Measurements from ENCODE around the gene MAGEE1.

Gene MAGEE1, protein sequence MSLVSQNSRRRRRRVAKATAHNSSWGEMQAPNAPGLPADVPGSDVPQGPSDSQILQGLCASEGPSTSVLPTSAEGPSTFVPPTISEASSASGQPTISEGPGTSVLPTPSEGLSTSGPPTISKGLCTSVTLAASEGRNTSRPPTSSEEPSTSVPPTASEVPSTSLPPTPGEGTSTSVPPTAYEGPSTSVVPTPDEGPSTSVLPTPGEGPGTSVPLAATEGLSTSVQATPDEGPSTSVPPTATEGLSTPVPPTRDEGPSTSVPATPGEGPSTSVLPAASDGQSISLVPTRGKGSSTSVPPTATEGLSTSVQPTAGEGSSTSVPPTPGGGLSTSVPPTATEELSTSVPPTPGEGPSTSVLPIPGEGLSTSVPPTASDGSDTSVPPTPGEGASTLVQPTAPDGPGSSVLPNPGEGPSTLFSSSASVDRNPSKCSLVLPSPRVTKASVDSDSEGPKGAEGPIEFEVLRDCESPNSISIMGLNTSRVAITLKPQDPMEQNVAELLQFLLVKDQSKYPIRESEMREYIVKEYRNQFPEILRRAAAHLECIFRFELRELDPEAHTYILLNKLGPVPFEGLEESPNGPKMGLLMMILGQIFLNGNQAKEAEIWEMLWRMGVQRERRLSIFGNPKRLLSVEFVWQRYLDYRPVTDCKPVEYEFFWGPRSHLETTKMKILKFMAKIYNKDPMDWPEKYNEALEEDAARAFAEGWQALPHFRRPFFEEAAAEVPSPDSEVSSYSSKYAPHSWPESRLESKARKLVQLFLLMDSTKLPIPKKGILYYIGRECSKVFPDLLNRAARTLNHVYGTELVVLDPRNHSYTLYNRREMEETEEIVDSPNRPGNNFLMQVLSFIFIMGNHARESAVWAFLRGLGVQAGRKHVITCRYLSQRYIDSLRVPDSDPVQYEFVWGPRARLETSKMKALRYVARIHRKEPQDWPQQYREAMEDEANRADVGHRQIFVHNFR

DNA sequence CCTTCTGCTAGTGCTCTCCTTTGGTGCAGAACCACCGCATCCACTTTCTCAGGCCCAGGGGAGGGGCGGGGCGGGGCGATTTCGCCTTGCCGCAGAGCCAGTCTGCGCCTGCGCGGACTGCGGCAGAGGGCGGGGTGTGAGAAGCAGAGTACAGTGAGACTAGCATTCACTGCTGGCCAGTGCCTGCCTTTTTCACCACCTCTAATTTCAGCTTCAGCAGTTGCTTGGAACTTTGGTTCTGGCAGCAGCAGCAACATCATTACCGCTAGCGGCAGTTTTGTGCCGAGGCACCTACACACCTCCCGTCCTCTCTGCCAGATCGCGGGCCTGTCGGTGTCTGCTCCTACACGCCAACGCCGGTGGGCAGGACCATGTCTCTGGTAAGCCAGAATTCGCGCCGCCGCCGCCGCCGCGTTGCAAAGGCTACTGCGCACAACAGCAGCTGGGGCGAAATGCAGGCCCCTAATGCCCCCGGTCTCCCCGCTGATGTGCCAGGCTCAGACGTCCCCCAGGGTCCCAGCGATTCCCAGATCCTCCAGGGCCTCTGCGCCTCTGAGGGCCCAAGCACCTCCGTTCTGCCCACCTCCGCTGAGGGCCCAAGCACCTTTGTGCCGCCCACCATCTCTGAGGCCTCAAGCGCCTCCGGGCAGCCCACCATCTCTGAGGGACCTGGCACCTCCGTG is at the start of gene MAGEE1:
TSS of gene MAGEE1 (plus strand) at position 151 of the 683 bp plus-strand sequence. CDS start at position 372, 221 bp downstream.
- H3K36me3 ChIP-seq (ENCODE audit: control insufficient read depth, insufficient read depth, low read length): no peaks in the 10 kb centered on the region
- peaks cover 25% of the 10 kb centered on the region for H3K9me3 ChIP-seq (ENCODE audit: control insufficient read depth, insufficient read depth, low read length)
- peak within 1 kb of the TSS; percentile 20 for H3K27ac ChIP-seq (ENCODE audit: low read depth, low read length)
- H3K9ac ChIP-seq (ENCODE audit: low read depth, low read length): no peak within 1 kb of the TSS
- H3K4me1 ChIP-seq (ENCODE audit: control insufficient read depth, insufficient read depth, low read length): no peaks in the 10 kb centered on the region; the same call in 1 of the 2 replicates
- H3K4me3 ChIP-seq (ENCODE audit: low read depth, low read length): peak within 1 kb of the TSS; percentile 80
- H3K27me3 ChIP-seq (ENCODE audit: control insufficient read depth, insufficient read depth, low read length): no peaks in the 10 kb centered on the region

DNA sequence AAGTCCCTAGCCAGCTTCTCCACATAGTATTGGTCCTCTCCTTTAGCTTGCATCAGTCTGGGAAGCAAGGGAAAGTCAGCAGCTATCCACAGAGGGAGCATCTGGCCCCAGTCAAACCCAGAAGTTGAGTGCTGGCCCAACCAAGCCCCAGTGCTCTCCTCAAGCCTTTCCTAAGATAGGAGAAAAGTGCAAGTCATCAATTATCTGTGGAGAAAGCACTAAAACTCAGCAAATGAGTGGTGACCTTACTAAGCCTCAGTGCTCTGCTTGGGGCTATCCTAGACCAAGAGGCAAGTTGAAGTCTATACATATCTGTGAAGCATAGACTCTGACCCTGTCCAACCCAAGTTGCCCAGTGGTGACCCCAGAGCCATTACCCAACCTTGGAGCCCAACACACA is 28.5 kb upstream of the MAGEE1 start:
- Histone ChIP-seq H3K36me3 (ENCODE audit: control insufficient read depth, insufficient read depth, low read length) (no peaks in the 10 kb centered on the region), H3K27me3 (ENCODE audit: control insufficient read depth, insufficient read depth, low read length) (no peaks in the 10 kb centered on the region), H3K4me1 (ENCODE audit: control insufficient read depth, insufficient read depth, low read length) (no peaks in the 10 kb centered on the region), H3K4me3 (ENCODE audit: low read depth, low read length) (no peak overlapping the region), H3K27ac (ENCODE audit: low read depth, low read length) (no peak overlapping the region), H3K9me3 (ENCODE audit: control insufficient read depth, insufficient read depth, low read length) (peaks cover 49% of the 10 kb centered on the region), H3K9ac (ENCODE audit: low read depth, low read length) (no peak overlapping the region)

DNA sequence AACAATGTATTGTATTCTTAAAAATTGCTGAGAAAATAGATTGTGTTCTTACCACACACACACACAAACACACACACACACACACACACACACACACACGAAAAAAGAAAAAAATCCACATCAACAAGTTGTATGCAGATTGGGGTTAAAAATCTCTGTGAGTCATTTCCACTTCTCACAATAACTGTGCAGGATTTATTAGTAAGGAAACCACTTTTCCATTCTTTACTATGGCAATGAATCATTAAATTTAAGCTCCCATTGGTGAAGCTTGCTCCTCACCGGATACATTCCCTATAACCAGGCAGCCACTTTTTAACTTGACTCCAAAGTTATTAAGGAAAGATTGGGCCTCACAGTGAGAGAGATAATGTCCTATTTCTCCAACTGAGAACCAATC is 19.7 kb upstream of the MAGEE1 start:
- Histone ChIP-seq H3K9me3 (ENCODE audit: control insufficient read depth, insufficient read depth, low read length) (peaks cover 34% of the 10 kb centered on the region), H3K27me3 (ENCODE audit: control insufficient read depth, insufficient read depth, low read length) (no peaks in the 10 kb centered on the region)

DNA sequence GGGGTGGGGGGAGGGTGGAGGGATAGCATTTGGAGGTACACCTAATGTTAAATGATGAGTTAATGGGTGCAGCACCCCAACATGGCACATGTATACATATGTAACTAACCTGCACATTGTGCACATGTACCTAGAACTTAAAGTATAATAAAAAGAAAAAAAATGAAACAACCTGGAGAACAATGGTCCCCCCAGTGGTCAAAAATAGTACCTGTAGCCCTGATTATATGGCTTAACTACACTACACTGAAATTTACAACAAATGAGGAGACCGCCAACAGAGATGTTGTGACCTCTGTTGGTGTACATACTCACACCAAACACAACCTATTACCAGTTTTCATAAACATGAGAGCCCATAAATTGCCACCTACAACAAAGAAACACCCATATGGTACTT is 7.3 kb upstream of the MAGEE1 start:
- H3K4me3 ChIP-seq (ENCODE audit: low read depth, low read length): no peak overlapping the region
- H3K27ac ChIP-seq (ENCODE audit: low read depth, low read length): no peak overlapping the region
- peaks cover 18% of the 10 kb centered on the region for H3K9me3 ChIP-seq (ENCODE audit: control insufficient read depth, insufficient read depth, low read length)
- H3K36me3 ChIP-seq (ENCODE audit: control insufficient read depth, insufficient read depth, low read length): no peaks in the 10 kb centered on the region
- no peaks in the 10 kb centered on the region for H3K27me3 ChIP-seq (ENCODE audit: control insufficient read depth, insufficient read depth, low read length)
- H3K4me1 ChIP-seq (ENCODE audit: control insufficient read depth, insufficient read depth, low read length): no peaks in the 10 kb centered on the region
- H3K9ac ChIP-seq (ENCODE audit: low read depth, low read length): no peak overlapping the region

More for the DNA sequence above, 19.7 kb upstream of the MAGEE1 start:
- Histone ChIP-seq H3K4me1 (ENCODE audit: control insufficient read depth, insufficient read depth, low read length) (no peaks in the 10 kb centered on the region), H3K4me3 (ENCODE audit: low read depth, low read length) (no peak overlapping the region), H3K9ac (ENCODE audit: low read depth, low read length) (no peak overlapping the region), H3K36me3 (ENCODE audit: control insufficient read depth, insufficient read depth, low read length) (no peaks in the 10 kb centered on the region), H3K27ac (ENCODE audit: low read depth, low read length) (no peak overlapping the region)

DNA sequence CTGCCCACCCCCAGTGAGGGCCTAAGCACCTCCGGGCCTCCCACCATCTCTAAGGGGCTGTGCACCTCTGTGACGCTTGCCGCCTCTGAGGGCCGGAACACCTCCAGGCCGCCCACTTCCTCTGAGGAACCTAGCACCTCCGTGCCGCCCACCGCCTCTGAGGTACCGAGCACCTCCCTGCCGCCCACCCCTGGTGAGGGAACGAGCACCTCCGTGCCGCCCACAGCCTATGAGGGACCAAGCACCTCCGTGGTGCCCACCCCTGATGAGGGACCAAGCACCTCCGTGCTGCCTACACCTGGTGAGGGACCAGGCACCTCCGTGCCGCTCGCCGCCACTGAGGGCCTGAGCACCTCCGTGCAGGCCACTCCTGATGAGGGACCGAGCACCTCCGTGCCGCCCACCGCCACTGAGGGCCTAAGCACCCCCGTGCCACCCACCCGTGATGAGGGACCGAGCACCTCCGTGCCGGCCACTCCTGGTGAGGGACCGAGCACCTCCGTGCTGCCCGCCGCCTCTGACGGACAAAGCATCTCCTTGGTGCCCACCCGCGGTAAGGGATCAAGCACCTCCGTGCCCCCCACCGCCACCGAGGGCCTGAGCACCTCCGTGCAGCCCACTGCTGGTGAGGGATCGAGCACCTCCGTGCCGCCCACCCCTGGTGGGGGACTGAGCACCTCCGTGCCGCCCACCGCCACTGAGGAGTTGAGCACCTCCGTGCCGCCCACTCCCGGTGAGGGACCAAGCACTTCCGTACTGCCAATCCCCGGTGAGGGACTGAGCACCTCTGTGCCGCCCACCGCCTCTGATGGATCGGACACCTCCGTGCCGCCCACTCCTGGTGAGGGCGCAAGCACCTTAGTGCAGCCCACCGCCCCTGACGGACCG is 977 bp downstream of the MAGEE1 start:
- Histone ChIP-seq H3K36me3 (ENCODE audit: control insufficient read depth, insufficient read depth, low read length) (no peaks in the 10 kb centered on the region), H3K4me1 (ENCODE audit: control insufficient read depth, insufficient read depth, low read length) (no peaks in the 10 kb centered on the region; the same call in 1 of the 2 replicates), H3K4me3 (ENCODE audit: low read depth, low read length) (peak overlapping the region; percentile 80), H3K27ac (ENCODE audit: low read depth, low read length) (no peak overlapping the region), H3K27me3 (ENCODE audit: control insufficient read depth, insufficient read depth, low read length) (no peaks in the 10 kb centered on the region), H3K9ac (ENCODE audit: low read depth, low read length) (no peak overlapping the region), H3K9me3 (ENCODE audit: control insufficient read depth, insufficient read depth, low read length) (peaks cover 17% of the 10 kb centered on the region)

DNA sequence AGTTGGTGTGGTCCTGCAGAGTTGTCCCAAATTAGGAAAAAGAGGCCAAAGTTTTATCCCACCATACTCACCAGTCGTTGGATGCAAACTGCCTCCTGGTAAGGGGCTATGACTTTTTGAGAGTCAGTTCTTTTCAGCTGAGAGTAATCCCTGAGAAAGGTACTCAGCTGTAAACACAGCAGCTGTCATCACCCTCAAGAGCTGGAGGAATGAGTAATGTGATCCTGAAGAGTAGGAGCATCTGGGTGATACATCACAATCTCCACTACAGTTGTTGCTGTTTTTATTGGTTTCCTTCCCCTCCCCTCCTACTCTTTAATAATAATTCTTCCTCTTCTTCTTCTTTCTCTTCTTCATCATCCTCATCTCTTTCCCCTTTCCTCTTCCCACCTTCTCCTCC is 5.7 kb downstream of the MAGEE1 start:
- no peaks in the 10 kb centered on the region for H3K27me3 ChIP-seq (ENCODE audit: control insufficient read depth, insufficient read depth, low read length)

DNA sequence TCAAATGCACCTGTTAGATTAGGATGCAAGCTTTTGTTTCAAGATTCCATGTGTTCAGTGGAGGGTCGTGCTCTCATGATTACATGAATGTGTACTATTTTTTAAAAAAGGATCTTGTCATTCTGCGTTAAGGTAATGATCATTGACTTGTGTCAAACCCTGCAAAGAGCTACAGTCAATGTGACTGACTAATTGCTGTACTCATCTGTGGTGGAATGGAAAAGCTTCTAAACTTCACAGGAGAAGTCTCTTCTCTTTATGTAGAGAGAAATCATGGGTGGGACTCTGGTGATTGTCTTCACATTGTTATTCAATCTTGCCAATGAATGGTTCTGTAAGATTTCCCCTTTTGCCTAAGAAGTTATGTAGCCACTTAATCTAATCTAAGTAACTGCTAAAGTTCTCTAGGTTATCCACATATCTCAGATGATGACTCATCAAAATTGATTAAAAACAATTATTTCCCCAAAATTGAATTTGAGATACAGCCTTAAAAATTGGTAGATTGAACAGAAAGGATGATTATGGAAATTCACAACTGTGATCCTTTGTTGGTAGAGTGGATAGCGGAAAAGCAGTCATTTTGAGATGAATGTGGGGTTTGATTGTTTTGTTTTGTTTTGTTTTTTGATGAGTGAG is 6.7 kb downstream of the MAGEE1 start:
- Histone ChIP-seq H3K36me3 (ENCODE audit: control insufficient read depth, insufficient read depth, low read length) (no peaks in the 10 kb centered on the region), H3K9ac (ENCODE audit: low read depth, low read length) (no peak overlapping the region), H3K9me3 (ENCODE audit: control insufficient read depth, insufficient read depth, low read length) (peaks cover 14% of the 10 kb centered on the region), H3K4me3 (ENCODE audit: low read depth, low read length) (no peak overlapping the region), H3K4me1 (ENCODE audit: control insufficient read depth, insufficient read depth, low read length) (no peaks in the 10 kb centered on the region; the same call in none of the 2 replicates), H3K27ac (ENCODE audit: low read depth, low read length) (no peak overlapping the region), H3K27me3 (ENCODE audit: control insufficient read depth, insufficient read depth, low read length) (no peaks in the 10 kb centered on the region)

More for the DNA sequence above, 5.7 kb downstream of the MAGEE1 start:
- Histone ChIP-seq H3K4me3 (ENCODE audit: low read depth, low read length) (no peak overlapping the region), H3K9ac (ENCODE audit: low read depth, low read length) (no peak overlapping the region), H3K4me1 (ENCODE audit: control insufficient read depth, insufficient read depth, low read length) (no peaks in the 10 kb centered on the region; the same call in none of the 2 replicates), H3K27ac (ENCODE audit: low read depth, low read length) (no peak overlapping the region), H3K36me3 (ENCODE audit: control insufficient read depth, insufficient read depth, low read length) (no peaks in the 10 kb centered on the region), H3K9me3 (ENCODE audit: control insufficient read depth, insufficient read depth, low read length) (peaks cover 14% of the 10 kb centered on the region)

DNA sequence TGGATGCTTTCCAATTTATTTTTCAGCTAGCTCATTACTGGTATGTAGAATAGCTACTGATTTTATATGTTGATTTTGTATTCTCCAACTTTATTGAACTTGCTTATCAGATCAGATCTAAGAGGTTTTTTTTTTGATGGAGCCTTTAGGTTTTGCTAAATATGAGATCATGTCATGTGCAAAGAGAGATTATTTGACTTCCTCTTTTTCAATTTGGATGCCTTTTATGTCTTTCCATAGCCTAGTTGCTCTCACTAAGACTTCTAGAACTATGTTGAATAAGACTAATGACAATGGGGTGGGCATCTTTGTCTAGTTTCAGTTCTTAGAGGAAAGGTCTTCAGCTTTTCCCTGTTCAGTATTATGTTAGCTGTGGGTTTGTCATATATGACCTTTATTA is 11.7 kb downstream of the MAGEE1 start:
- Histone ChIP-seq H3K27ac (ENCODE audit: low read depth, low read length) (no peak overlapping the region), H3K36me3 (ENCODE audit: control insufficient read depth, insufficient read depth, low read length) (no peaks in the 10 kb centered on the region), H3K27me3 (ENCODE audit: control insufficient read depth, insufficient read depth, low read length) (no peaks in the 10 kb centered on the region), H3K9me3 (ENCODE audit: control insufficient read depth, insufficient read depth, low read length) (peaks cover 20% of the 10 kb centered on the region), H3K4me1 (ENCODE audit: control insufficient read depth, insufficient read depth, low read length) (no peaks in the 10 kb centered on the region; the same call in 1 of the 2 replicates), H3K9ac (ENCODE audit: low read depth, low read length) (no peak overlapping the region), H3K4me3 (ENCODE audit: low read depth, low read length) (no peak overlapping the region)

DNA sequence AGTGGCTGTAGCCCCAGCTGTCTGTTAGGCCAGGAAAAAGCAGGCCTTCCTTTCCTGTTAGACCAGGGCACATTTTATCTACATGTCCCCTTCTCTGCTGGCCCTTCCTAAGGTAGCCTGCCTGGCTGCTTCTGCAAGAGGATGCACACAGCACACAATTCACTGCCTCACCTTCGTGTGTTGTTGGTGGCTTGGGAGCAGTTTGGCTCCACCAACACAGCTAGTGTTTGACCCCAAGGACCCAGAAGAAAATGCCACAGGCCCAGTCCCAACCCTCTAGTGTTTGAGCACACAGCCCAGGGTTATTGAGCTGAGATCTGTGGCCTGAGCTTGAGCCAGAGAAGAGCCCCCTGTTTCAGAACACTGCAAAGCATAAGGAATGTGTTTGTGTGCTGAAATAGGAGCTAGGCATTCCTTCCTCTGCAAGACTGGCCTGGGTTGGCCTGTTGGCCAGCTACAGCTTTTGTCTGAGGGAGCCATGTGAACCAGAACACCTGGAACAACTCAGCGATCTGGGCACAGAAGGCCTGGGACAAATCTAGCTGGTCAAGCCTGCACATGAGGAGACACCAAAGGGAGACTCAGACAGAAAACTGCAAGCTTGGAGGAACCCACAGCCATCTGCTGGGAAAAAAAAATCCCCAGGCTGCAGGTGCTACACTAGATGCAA is 26.4 kb downstream of the MAGEE1 start:
- Histone ChIP-seq H3K4me1 (ENCODE audit: control insufficient read depth, insufficient read depth, low read length) (peaks cover 16% of the 10 kb centered on the region), H3K27ac (ENCODE audit: low read depth, low read length) (peak overlapping the region; percentile 16), H3K27me3 (ENCODE audit: control insufficient read depth, insufficient read depth, low read length) (no peaks in the 10 kb centered on the region), H3K9ac (ENCODE audit: low read depth, low read length) (no peak overlapping the region), H3K36me3 (ENCODE audit: control insufficient read depth, insufficient read depth, low read length) (no peaks in the 10 kb centered on the region), H3K9me3 (ENCODE audit: control insufficient read depth, insufficient read depth, low read length) (peaks cover 39% of the 10 kb centered on the region), H3K4me3 (ENCODE audit: low read depth, low read length) (no peak overlapping the region)

Data from HUES48 (cell line).